GM10266 (cell line): ENCODE measurements around the gene GALNT9.
"Not testable (repeated sequence)": the region's sequence is repeated elsewhere in the genome, so short reads cannot be mapped to it uniquely, and the experiment has no call there.

ENCODE experiments used
- DNase-seq: peaks from one replicate; pipeline ENCODE4 v3.0.0; 2012; ENCODE audit errors: extremely low spot score
- CTCF ChIP-seq: IDR thresholded peaks from 2 replicates; pipeline ENCODE4 v1.5.1; 2012; ENCODE audit warnings: mild to moderate bottlenecking, low read depth; ENCODE audit not compliant: control insufficient read depth, insufficient read depth; ENCODE audit errors: missing control alignments

GALNT9 gene

DNA sequence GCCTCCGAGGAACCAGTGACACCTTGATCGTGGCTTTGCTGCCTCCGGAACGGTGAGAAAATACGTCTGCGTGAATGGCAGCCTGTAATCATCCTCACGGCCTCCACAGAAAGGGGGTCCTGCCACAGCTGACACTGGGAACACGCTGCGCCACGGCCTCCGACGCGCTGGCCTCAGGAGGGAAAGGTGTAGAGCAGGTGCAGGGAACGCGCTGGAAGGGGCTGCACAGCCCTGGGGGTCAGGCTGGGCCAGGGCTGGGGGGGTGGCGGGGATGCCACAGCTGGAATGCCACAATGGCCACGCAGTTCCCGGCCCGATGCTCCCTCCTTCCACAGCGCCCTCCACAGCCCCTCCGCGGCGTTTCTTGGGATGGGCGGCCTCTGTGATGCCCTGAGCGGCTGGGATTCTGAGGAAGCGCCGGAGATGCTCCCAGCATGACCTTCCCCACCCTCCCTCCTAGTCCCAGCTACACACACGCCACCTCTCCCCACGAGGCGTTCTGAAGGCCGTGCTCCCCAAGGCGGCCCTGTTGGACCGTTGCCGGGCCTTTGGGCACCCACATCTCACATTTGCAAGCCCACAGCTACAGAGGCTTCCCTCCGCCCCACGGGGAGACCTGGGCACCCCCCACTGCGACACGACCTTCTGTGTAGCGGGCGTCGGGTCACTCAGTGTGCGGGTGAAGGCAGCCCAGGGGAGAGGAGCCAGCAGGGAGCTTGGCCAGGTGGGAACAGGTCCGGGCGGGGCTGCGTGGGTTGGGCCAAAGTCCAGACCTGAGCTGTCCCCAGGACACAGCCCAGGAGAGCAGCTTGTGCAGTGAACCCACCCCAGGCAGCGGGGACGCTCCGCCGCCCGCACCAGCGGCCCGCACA, 31.8 kb upstream of the GALNT9 start:
- DNase-seq = no peak
- TF ChIP-seq CTCF = no peak

DNA sequence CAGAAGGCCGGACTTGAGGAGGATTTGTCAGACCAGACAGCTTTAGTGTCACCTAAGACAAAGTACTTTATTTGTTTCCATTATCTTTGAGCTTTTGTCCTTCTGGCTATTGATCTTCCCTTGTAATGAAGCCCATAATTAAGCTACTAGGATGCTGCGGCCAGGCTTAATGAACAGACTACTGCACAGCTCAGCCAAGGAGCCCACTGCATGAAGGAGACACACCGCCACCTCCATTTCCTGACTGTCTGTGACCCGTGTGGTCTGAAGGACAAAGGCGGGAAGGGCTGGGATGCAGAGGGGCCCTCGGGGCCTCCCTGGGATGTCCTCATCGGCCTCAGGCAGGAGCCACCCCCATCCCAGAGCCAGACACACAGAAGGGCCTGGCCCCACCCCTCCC, 31.0 kb upstream of the GALNT9 start:
- DNase-seq = no peak
- no peak for TF ChIP-seq CTCF

DNA sequence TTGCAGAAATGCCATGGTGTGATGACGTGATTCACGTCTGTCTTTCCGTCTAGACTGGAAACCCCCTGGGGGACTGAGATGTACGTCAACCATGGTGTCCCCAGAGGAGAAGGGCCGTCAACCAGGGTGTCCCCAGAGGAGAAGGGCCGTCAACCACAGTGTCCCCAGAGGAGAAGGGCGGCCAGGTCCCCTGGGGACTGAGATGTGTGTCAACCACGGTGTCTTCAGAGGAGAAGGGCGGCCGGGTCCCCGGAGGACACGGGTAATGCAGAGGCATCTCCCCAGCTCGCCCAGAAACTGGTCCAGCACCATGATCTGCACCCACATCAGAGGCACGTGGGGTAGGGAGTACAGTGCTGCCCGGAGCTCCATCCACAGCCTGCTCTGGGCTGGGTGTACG, 30.6 kb upstream of the GALNT9 start:
- no peak for DNase-seq
- TF ChIP-seq CTCF = no peak

GRCh38 chr12:132359551-132359950, 30.2 kb upstream of the GALNT9 start:
- TF ChIP-seq CTCF = no peak
- no peak for DNase-seq

DNA sequence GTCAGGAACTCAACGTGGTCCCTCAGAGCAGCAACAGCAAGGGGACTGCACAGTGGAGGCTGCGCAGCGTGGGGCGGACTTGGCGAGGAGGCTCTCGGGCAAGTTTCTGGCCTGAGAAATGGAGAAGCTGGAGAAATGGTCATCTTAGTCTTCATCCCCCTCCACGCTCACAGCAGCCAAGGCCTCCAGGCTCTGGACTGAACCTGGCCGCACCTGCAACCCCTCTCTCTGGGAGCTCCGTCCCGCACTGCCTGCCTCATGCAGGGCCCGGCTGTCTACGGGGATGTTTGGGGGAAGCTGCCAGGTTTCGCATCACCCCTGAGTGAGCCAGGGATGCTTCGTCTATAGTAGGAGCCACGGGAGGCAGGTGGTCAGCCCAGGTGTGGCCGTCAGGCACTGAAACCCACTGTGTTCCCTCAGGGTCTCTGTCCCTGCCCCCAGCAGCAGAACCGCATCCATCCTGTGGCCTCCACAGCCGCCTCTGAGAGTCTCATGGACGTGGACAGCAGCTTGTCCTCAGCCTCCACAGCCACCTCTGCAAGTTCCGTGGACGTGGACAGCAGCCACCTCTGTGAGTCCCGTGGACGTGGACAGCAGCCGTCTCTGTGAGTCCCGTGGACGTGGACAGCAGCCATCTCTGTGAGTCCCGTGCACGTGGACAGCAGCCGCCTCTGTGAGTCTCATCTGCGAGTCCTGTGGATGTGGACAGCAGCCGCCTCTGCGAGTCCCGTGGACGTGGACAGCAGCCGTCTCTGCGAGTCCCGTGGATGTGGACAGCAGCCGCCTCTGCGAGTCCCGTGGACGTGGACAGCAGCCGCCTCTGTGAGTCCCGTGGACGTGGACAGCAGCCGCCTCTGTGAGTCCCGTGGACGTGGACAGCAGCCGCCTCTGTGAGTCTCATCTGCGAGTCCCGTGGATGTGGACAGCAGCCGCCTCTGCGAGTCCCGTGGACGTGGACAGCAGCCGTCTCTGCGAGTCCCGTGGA, 29.1 kb upstream of the GALNT9 start:
- not testable (repeated sequence) for DNase-seq

DNA sequence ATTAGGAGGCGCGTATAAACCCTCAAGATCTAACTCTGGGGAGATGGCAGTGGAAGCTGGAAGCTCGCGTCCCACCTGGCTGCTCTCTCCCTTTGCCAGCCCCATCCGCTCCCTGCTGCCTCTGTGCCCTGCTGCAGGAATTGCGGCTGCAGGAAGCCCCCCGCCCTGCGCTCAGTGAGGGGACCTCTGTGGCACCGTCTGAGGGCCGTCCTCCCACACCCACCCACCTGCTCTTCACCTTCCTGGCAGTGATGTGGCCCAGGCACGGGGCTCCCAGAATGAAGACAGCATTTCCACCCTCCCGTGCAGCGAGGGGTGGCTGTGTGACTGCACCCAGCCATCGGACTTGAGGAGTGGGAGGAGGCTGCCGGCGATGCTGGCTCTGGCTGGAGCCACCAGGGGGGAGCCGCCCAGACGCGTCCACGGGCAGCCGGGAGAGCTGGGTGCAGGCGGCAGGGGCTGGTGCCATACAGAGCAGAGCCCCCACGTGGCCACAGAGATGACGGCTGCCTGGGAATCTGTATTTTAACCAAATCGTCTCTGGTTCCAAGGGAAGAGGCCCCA, 28.3 kb upstream of the GALNT9 start:
- no peak for TF ChIP-seq CTCF

More for the DNA sequence above, 28.3 kb upstream of the GALNT9 start:
- no peak for DNase-seq
